Mucosa of gallbladder (tissue), 1 donor: ENCODE data around the gene RFC5. TPM values are rescaled to one million over a fixed set of nuclear protein-coding genes. Genes with fewer than 3 reads are reported as not detected.

Source experiments
- total RNA-seq: library from RNA; stranded (reverse); gene quantifications from one replicate; pipeline ENCODE4 v1.2.1, GENCODE V29; 2021
- donor health status: DM: no; HTN: no; CAD: no.

Gene RFC5
- total RNA-seq, 1 donor from 2014 or later, result 13.4 TPM

Other genes starting within 250 kb of the RFC5 start
- gene KSR2, start 47.7 kb upstream of the RFC5 start, total RNA-seq, result 2.4 TPM
- 72.3 TPM for gene WSB2, start 44.5 kb downstream of the RFC5 start, total RNA-seq
- gene VSIG10, start 87.3 kb downstream of the RFC5 start, total RNA-seq, result 48.9 TPM
- 246 TPM for gene PEBP1, start 119.4 kb downstream of the RFC5 start, total RNA-seq